Left ventricle myocardium inferior (tissue), 1 donor: ENCODE measurements around the gene SSR3. TPM values are rescaled to one million over a fixed set of nuclear protein-coding genes. Genes with fewer than 3 reads are reported as not detected.
A peak's percentile ranks its signal among the peaks of the same experiment; 100 is the strongest.

ENCODE experiments used
- DNase-seq: peaks from one replicate; pipeline ENCODE4 v3.0.0-alpha.2; 2020
- H3K27ac ChIP-seq: fragments of 200-600 bp; replicated peaks from 2 replicates; pipeline ENCODE4 v1.8.0; 2021
- H3K27me3 ChIP-seq: fragments of 200-600 bp; 2 replicates; pipeline ENCODE4 v1.8.0; 2021; ENCODE audit warnings: low read depth
- H3K36me3 ChIP-seq: fragments of 200-600 bp; 2 replicates; pipeline ENCODE4 v1.8.0; 2021
- H3K4me1 ChIP-seq: fragments of 200-600 bp; 2 replicates; pipeline ENCODE4 v1.8.0; 2021
- H3K4me3 ChIP-seq: fragments of 200-600 bp; 2 replicates; pipeline ENCODE4 v1.8.0; 2021; ENCODE audit warnings: mild to moderate bottlenecking, moderate library complexity
- H3K9me3 ChIP-seq: fragments of 200-600 bp; replicated peaks from 2 replicates; pipeline ENCODE4 v1.8.0; 2021
- CTCF ChIP-seq: fragments of 200-600 bp; IDR thresholded peaks from 2 replicates; pipeline ENCODE4 v1.8.0; 2021; ENCODE audit warnings: antibody characterized with exemption, mild to moderate bottlenecking, borderline replicate concordance
- intact Hi-C: fragments of 100-400 bp; cut with micrococcal nuclease; formaldehyde crosslinking; loops from one replicate; pipeline ENCODE4 v1.11.0; 2022
- total RNA-seq: library from RNA; stranded (reverse); fragmentation: NEBNext Ultra II Directional; extraction: Animal tissue kit (Norgen Biotek cat#: 25700); gene quantifications from one replicate; pipeline ENCODE4 v1.2.1, GENCODE V29; 2021
- donor health status: DM: no; HTN: yes; CAD: no; lungs with severe emphysema.

The SSR3 gene
- total RNA-seq, 1 donor from 2014 or later = 208 TPM

DNA sequence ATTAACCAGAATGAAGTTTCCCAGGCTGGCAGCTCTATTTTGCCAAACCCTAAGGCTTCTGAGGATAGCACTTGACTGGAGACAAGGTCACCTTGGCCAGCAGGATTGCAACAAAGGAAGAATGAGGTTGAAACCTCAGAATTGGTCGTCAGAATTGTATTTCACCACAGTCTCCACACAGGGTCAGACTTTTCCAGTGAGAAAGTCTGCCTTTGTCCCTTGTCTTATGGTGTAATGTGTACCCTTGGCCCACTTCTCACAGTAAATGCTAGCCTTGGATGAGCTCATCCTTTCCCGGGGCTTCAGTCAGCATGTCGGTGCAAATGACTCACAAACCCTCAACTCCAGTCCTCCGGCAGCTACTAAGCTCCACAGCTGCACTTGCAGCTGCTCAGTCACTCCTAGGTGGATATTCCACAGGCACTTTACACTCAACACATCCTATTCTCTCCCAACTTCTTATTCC lies 19.7 kb downstream of the SSR3 start:
- Histone ChIP-seq H3K27me3 (no peaks in the 10 kb centered on the region), H3K4me3 (no peak overlapping the region), H3K27ac (peak overlapping the region; percentile 79), H3K36me3 (peaks cover 33% of the 10 kb centered on the region), H3K9me3 (no peaks in the 10 kb centered on the region), H3K4me1 (peaks cover 35% of the 10 kb centered on the region)
- intact Hi-C loops = loop anchor here (10.0 kb wide), 1 partner anchor 550 kb away; no protein-coding TSS in a partner anchor
- TF ChIP-seq CTCF = peak; percentile 38
- DNase-seq = peak; percentile 52

- Histone ChIP-seq H3K4me3 (no peak overlapping the region), H3K27ac (peak overlapping the region; percentile 79), H3K4me1 (peaks cover 35% of the 10 kb centered on the region), H3K9me3 (no peaks in the 10 kb centered on the region), H3K36me3 (peaks cover 19% of the 10 kb centered on the region), H3K27me3 (no peaks in the 10 kb centered on the region)
- intact Hi-C loops = loop anchor here (10.0 kb wide), 1 partner anchor 552 kb away; no protein-coding TSS in a partner anchor
- DNase-seq = no peak
- no peak for TF ChIP-seq CTCF
Observed at GRCh38 chr3:156533205-156533604, 21.7 kb downstream of the SSR3 start.

GRCh38 chr3:156532730-156533129 lies 22.2 kb downstream of the SSR3 start:
- Histone ChIP-seq H3K4me3 (no peak overlapping the region), H3K27ac (peak overlapping the region; percentile 79), H3K27me3 (no peaks in the 10 kb centered on the region), H3K36me3 (peaks cover 20% of the 10 kb centered on the region), H3K4me1 (peaks cover 35% of the 10 kb centered on the region), H3K9me3 (no peaks in the 10 kb centered on the region)
- no peak for DNase-seq
- intact Hi-C loops = loop anchor here (10.0 kb wide), 1 partner anchor 552 kb away; no protein-coding TSS in a partner anchor
- no peak for TF ChIP-seq CTCF

DNA sequence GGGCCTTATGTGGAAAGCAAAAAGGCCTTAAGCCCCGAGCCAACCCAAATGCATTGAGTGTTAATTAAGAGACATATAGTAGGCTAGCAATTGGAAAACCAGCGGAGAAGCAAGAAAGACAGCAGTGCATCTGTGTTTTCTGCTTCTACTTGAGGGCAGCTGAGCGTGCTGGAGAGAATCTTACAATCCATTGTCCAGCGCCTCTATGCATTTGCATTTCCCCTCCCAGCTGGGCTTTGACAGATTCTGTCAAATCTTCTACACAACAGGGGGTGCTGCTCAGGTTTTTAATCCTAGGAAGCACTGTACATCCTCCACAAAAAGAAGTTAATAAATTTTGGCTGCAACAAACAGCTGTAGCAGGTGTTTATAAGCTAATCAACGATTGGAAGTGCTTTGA lies 23.9 kb downstream of the SSR3 start:
- intact Hi-C loops = loop anchor here (10.0 kb wide), 1 partner anchor 554 kb away; no protein-coding TSS in a partner anchor
- Histone ChIP-seq H3K36me3 (peaks cover 17% of the 10 kb centered on the region), H3K4me3 (no peak overlapping the region), H3K9me3 (no peaks in the 10 kb centered on the region), H3K27me3 (no peaks in the 10 kb centered on the region), H3K27ac (no peak overlapping the region), H3K4me1 (peaks cover 35% of the 10 kb centered on the region)
- no peak for DNase-seq
- TF ChIP-seq CTCF = no peak

DNA sequence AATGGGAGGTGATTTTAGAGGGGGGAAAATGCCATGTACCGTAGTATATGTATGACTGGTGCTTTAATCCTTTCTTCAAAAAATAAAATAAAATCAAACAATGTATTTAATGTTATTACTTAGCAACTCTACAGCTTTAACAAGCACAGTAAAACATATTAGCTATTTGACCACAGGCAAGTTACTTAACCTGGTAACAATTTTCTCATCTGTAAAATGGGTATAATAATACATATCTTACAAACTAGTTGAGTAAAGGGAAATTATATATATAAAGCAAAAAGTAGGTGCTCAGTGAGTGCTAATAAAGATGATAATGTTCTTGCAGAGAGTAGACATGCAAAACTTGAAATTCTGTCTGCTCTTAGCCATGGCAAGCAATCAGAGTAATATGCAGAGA lies 27.9 kb downstream of the SSR3 start:
- no peaks in the 10 kb centered on the region for H3K27me3 ChIP-seq
- peaks cover 21% of the 10 kb centered on the region for H3K36me3 ChIP-seq
- H3K4me1 ChIP-seq = no peaks in the 10 kb centered on the region
- H3K27ac ChIP-seq = no peak overlapping the region
- no peak for TF ChIP-seq CTCF
- H3K4me3 ChIP-seq = no peak overlapping the region
- DNase-seq = no peak
- intact Hi-C loops = no loop called here
- no peaks in the 10 kb centered on the region for H3K9me3 ChIP-seq
